Vagina (tissue), 2 donors: Measurements from ENCODE around the gene MARVELD1.

Experiments
- POLR2A ChIP-seq, 2 donors: fragments of 450-650 bp; IDR thresholded peaks; one replicate each; pipeline ENCODE4 v1.6.1; 2017; ENCODE audit warnings: antibody characterized with exemption in 2 of 2, mild to moderate bottlenecking in 2 of 2, moderate library complexity in 2 of 2
- POLR2AphosphoS5 ChIP-seq, 2 donors: sonication (generic); formaldehyde crosslinking; IDR thresholded peaks; one replicate each; pipeline ENCODE4 v1.9.0; 2017; ENCODE audit warnings: antibody characterized with exemption in 2 of 2, mild to moderate bottlenecking in 2 of 2, low read depth in 1 of 2; ENCODE audit not compliant: insufficient read depth in 1 of 2
- TF ChIP-seq, protein P1 (sequence below), 3 experiments: fragments of 450-650 bp in 2 of 3; fragments of 200-600 bp in 1 of 3; sonication (generic) in 1 of 3; IDR thresholded peaks; one replicate each; pipeline ENCODE4 v1.5.1; 2017 to 2019; ENCODE audit warnings: antibody characterized with exemption in 3 of 3, mild to moderate bottlenecking in 2 of 3, moderate library complexity in 2 of 3

DNA sequence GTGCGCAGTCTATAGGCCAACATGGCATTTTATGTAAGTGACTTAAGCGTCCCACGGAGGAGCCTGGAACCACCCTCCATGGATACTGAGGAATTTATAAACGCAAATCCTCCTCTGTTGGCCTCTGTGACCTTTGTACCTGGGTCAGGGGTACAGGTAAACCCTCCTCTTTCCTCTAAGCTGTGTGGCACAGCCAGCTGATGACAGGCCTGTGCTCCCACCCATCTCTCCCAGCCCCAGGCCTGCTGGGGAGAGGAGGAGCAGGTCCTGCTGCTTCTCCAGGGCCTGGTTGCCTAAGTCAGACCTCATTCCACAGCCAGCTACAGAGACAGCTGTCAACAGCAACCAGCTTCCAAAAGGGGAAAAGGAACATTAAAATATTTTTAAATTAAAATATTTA lies 31.5 kb upstream of the MARVELD1 start:
- TF ChIP-seq, protein P1, sequence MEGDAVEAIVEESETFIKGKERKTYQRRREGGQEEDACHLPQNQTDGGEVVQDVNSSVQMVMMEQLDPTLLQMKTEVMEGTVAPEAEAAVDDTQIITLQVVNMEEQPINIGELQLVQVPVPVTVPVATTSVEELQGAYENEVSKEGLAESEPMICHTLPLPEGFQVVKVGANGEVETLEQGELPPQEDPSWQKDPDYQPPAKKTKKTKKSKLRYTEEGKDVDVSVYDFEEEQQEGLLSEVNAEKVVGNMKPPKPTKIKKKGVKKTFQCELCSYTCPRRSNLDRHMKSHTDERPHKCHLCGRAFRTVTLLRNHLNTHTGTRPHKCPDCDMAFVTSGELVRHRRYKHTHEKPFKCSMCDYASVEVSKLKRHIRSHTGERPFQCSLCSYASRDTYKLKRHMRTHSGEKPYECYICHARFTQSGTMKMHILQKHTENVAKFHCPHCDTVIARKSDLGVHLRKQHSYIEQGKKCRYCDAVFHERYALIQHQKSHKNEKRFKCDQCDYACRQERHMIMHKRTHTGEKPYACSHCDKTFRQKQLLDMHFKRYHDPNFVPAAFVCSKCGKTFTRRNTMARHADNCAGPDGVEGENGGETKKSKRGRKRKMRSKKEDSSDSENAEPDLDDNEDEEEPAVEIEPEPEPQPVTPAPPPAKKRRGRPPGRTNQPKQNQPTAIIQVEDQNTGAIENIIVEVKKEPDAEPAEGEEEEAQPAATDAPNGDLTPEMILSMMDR (IDR thresholded peaks at IDR 0.05), result no peak
- TF ChIP-seq POLR2AphosphoS5 (IDR thresholded peaks at IDR 0.05; ENCODE audit: insufficient read depth in 1 of 2, low read depth in 1 of 2), result no peak
- TF ChIP-seq POLR2A (IDR thresholded peaks at IDR 0.05), result no peak
